ENCODE data around the gene PHYHIPL.
A peak's percentile ranks its signal among the peaks of the same experiment; 100 is the strongest.

Gene PHYHIPL

DNA sequence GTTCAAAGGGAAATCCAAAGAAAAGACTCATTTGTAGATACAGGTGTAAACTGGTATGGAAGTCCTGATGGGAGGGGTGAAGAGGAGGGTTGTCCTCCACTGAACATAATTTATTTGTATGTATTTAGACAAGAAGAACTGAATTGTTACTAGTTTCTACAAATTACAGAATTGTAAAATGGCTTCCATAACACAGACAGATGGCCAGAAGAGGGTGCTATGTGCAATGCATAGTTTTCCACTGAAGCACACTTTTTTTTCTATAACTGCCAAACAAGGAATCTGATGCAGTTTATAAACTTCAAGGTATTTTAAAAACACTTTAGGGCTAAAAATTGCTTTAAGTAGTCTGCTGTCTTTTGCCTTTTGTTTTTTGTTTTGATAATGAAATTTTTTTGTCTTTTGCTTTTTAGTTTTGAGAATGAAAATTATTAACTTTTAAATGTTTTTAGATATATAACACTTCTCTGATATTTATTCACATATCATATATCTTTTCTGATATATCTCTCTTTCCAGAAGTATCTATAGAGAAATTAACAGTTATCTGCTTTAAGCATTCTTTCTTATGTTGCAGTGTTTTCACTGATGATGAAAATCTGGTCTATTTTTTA is 58.5 kb downstream of the PHYHIPL start:
- TF ChIP-seq CREB1 (IDR thresholded peaks at IDR 0.05; ENCODE audit: low read depth) (no peak), CEBPB (IDR thresholded peaks at IDR 0.05) (no peak), YY1 (IDR thresholded peaks at IDR 0.05; ENCODE audit: low read depth) (peak; percentile 80), RAD21 (IDR thresholded peaks at IDR 0.05; ENCODE audit: low read depth) (peak; percentile 58), EP300 (IDR thresholded peaks at IDR 0.05; ENCODE audit: borderline replicate concordance) (no peak), EGR1 (IDR thresholded peaks at IDR 0.05) (no peak), FOXM1 (IDR thresholded peaks at IDR 0.05; ENCODE audit: borderline replicate concordance, low read depth) (no peak)

DNA sequence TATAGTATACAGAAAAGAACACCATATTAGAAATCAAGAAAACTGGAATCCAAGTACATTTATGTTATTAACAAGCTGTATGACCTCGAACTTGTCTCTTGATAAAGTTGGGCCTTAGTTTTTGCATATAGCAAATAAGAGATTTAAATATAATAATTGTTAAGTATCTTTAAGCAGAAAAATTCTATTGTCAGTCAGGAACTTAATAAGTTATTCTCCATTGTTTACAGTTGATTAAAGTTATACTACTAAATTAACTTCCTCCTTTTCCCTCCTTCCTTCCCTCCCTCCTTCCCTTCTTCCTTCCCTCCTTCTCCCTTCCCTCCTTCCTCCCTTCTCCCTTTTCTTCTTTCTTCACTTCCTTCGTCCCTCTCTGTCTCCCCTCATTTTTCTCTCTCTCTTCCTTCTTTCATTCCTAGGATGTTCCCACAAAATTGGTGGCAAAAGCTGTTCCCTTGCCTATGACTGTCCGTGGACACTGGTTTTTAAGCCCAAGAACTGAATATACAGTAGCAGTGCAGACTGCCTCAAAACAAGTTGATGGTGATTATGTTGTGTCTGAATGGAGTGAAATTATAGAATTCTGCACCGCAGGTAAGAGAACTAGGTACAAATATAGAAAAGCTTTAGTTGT is 59.7 kb downstream of the PHYHIPL start:
- TF ChIP-seq EGR1 (IDR thresholded peaks at IDR 0.05) (no peak), MAX (IDR thresholded peaks at IDR 0.05) (no peak), REST (IDR thresholded peaks at IDR 0.05; ENCODE audit: low read depth) (no peak), EP300 (IDR thresholded peaks at IDR 0.05; ENCODE audit: borderline replicate concordance) (no peak), CEBPB (IDR thresholded peaks at IDR 0.05) (no peak), RAD21 (IDR thresholded peaks at IDR 0.05; ENCODE audit: low read depth) (no peak), TEAD4 (IDR thresholded peaks at IDR 0.05) (no peak), ZBTB7A (IDR thresholded peaks at IDR 0.05; ENCODE audit: low read depth) (no peak), TAF1 (IDR thresholded peaks at IDR 0.05; ENCODE audit: low read depth) (no peak), CREB1 (IDR thresholded peaks at IDR 0.05; ENCODE audit: low read depth) (no peak), YY1 (IDR thresholded peaks at IDR 0.05; ENCODE audit: low read depth) (no peak)

DNA sequence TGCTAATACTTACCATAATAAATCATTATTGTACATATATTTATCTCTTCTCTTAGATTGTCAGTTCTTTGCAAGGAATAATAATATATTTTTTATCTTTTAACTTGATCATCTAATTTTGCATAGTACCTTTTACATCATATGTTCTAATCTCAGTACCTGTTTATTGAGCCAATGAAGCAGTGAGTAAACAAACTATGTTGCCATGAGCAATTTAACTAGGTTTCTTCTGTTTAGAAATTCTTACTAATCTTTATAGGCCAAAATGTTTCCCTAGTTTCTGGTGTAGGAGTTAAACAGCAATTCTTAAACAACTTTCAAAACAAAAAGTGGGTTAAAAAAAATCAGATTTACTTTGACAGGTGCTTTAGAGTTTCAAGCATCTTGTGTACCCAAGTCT is 61.3 kb downstream of the PHYHIPL start:
- TF ChIP-seq FOXM1 (IDR thresholded peaks at IDR 0.05; ENCODE audit: borderline replicate concordance, low read depth) (no peak), EP300 (IDR thresholded peaks at IDR 0.05; ENCODE audit: borderline replicate concordance) (no peak), NFIC (IDR thresholded peaks at IDR 0.05) (no peak), REST (IDR thresholded peaks at IDR 0.05; ENCODE audit: low read depth) (no peak), CREB1 (IDR thresholded peaks at IDR 0.05; ENCODE audit: low read depth) (no peak), TAF1 (IDR thresholded peaks at IDR 0.05; ENCODE audit: low read depth) (no peak), TEAD4 (IDR thresholded peaks at IDR 0.05) (no peak), EGR1 (IDR thresholded peaks at IDR 0.05) (no peak), MAX (IDR thresholded peaks at IDR 0.05) (no peak), RAD21 (IDR thresholded peaks at IDR 0.05; ENCODE audit: low read depth) (no peak), TCF12 (IDR thresholded peaks at IDR 0.05; ENCODE audit: low read depth) (no peak), ZBTB7A (IDR thresholded peaks at IDR 0.05; ENCODE audit: low read depth) (no peak), CEBPB (IDR thresholded peaks at IDR 0.05) (no peak), YY1 (IDR thresholded peaks at IDR 0.05; ENCODE audit: low read depth) (no peak)
- TF ChIP-seq, protein P1, sequence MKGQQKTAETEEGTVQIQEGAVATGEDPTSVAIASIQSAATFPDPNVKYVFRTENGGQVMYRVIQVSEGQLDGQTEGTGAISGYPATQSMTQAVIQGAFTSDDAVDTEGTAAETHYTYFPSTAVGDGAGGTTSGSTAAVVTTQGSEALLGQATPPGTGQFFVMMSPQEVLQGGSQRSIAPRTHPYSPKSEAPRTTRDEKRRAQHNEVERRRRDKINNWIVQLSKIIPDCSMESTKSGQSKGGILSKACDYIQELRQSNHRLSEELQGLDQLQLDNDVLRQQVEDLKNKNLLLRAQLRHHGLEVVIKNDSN (IDR thresholded peaks at IDR 0.05) = no peak

GRCh38 chr10:59240582-59241183 is 64.2 kb downstream of the PHYHIPL start:
- no peak for TF ChIP-seq REST (IDR thresholded peaks at IDR 0.05; ENCODE audit: low read depth)
- peak; percentile 94 for TF ChIP-seq NFIC (IDR thresholded peaks at IDR 0.05)
- TF ChIP-seq RAD21 (IDR thresholded peaks at IDR 0.05; ENCODE audit: low read depth) = peak; percentile 80
